ENCODE results near the gene FBXL7.

Gene FBXL7

GRCh38 chr5:15575666-15576065 lies 75.7 kb downstream of the FBXL7 start:
- DNase-seq (ENCODE audit: low read depth in 2 of 3, low spot score in 1 of 3), result no peak

- DNase-seq (ENCODE audit: low read depth in 2 of 3, low spot score in 1 of 3), result no peak
Observed at GRCh38 chr5:15577132-15577531, 77.2 kb downstream of the FBXL7 start.

- no peak for DNase-seq (ENCODE audit: low read depth in 2 of 3, low spot score in 1 of 3)
Observed at GRCh38 chr5:15577831-15578230, 77.9 kb downstream of the FBXL7 start.

- no peak for DNase-seq (ENCODE audit: low read depth in 2 of 3, low spot score in 1 of 3)
Observed at GRCh38 chr5:15579193-15579990, 79.4 kb downstream of the FBXL7 start.

- DNase-seq (ENCODE audit: low read depth in 2 of 3, low spot score in 1 of 3), result no peak
Observed at GRCh38 chr5:15584528-15584927, 84.5 kb downstream of the FBXL7 start.

GRCh38 chr5:15585128-15585527 lies 85.1 kb downstream of the FBXL7 start:
- no peak for DNase-seq (ENCODE audit: low read depth in 2 of 3, low spot score in 1 of 3)

- DNase-seq (ENCODE audit: low read depth in 2 of 3, low spot score in 1 of 3), result no peak
Observed at GRCh38 chr5:15585841-15586591, 86.0 kb downstream of the FBXL7 start.

- DNase-seq (ENCODE audit: low read depth in 2 of 3, low spot score in 1 of 3), result no peak
Observed at GRCh38 chr5:15587916-15588315, 87.9 kb downstream of the FBXL7 start.

GRCh38 chr5:15592728-15593127 lies 92.7 kb downstream of the FBXL7 start:
- DNase-seq (ENCODE audit: low read depth in 2 of 3, low spot score in 1 of 3), result no peak

GRCh38 chr5:15594977-15595568 lies 95.1 kb downstream of the FBXL7 start:
- DNase-seq (ENCODE audit: low read depth in 2 of 3, low spot score in 1 of 3), result no peak

- DNase-seq (ENCODE audit: low read depth in 2 of 3, low spot score in 1 of 3), result no peak
Observed at GRCh38 chr5:15595929-15596328, 95.9 kb downstream of the FBXL7 start.

- DNase-seq (ENCODE audit: low read depth in 2 of 3, low spot score in 1 of 3), result no peak
Observed at GRCh38 chr5:15596936-15597335, 97.0 kb downstream of the FBXL7 start.

GRCh38 chr5:15597804-15598203 lies 97.8 kb downstream of the FBXL7 start:
- DNase-seq (ENCODE audit: low read depth in 2 of 3, low spot score in 1 of 3), result no peak

GRCh38 chr5:15598294-15598902 lies 98.4 kb downstream of the FBXL7 start:
- peak in 1 of 3 donors; percentile 24 for DNase-seq (ENCODE audit: low read depth in 2 of 3, low spot score in 1 of 3)

GRCh38 chr5:15600035-15600434 lies 100.1 kb downstream of the FBXL7 start:
- no peak for DNase-seq (ENCODE audit: low read depth in 2 of 3, low spot score in 1 of 3)

GRCh38 chr5:15601274-15601673 lies 101.3 kb downstream of the FBXL7 start:
- no peak for DNase-seq (ENCODE audit: low read depth in 2 of 3, low spot score in 1 of 3)

GRCh38 chr5:15601853-15602252 lies 101.9 kb downstream of the FBXL7 start:
- no peak for DNase-seq (ENCODE audit: low read depth in 2 of 3, low spot score in 1 of 3)

- DNase-seq (ENCODE audit: low read depth in 2 of 3, low spot score in 1 of 3), result no peak
Observed at GRCh38 chr5:15604986-15605385, 105.0 kb downstream of the FBXL7 start.

- no peak for DNase-seq (ENCODE audit: low read depth in 2 of 3, low spot score in 1 of 3)
Observed at GRCh38 chr5:15606197-15606596, 106.2 kb downstream of the FBXL7 start.

GRCh38 chr5:15607076-15607475 lies 107.1 kb downstream of the FBXL7 start:
- no peak for DNase-seq (ENCODE audit: low read depth in 2 of 3, low spot score in 1 of 3)

- no peak for DNase-seq (ENCODE audit: low read depth in 2 of 3, low spot score in 1 of 3)
Observed at GRCh38 chr5:15609076-15609725, 109.2 kb downstream of the FBXL7 start.

Measured in stimulated activated CD4-positive, alpha-beta T cell treated with anti-CD3 and anti-CD28 coated beads, Interleukin-12 subunit alpha, Interleukin-12 subunit beta, amount 100 ng/mL, for 48 hours (primary cell).